SK-MEL-5 (cell line): ENCODE data around the gene TLR6. TPM values are rescaled to one million over a fixed set of nuclear protein-coding genes. Genes with fewer than 3 reads are reported as not detected.
A peak's percentile ranks its signal among the peaks of the same experiment; 100 is the strongest.

ENCODE experiments used
- DNase-seq: peaks from one replicate; pipeline ENCODE4 v3.0.0-alpha.2; 2016; ENCODE audit warnings: low read depth, low spot score
- in situ Hi-C: cut with HindIII; loops from 2 replicates; pipeline ENCODE4 v1.10.0; 2016; ENCODE audit warnings: low sequenced_read_pairs, high pct_unique_total_duplicates, low pct_unique_long_range_greater_than_20kb
- total RNA-seq: library from RNA; depleted of rRNA; stranded (reverse); fragments of >200 nt; shearing (Covaris generic); gene quantifications from 2 replicates; pipeline ENCODE4 v1.2.3, GENCODE V29; 2014

TLR6 gene
- total RNA-seq, 1 experiment from 2014 or later: 6.8 TPM

DNA sequence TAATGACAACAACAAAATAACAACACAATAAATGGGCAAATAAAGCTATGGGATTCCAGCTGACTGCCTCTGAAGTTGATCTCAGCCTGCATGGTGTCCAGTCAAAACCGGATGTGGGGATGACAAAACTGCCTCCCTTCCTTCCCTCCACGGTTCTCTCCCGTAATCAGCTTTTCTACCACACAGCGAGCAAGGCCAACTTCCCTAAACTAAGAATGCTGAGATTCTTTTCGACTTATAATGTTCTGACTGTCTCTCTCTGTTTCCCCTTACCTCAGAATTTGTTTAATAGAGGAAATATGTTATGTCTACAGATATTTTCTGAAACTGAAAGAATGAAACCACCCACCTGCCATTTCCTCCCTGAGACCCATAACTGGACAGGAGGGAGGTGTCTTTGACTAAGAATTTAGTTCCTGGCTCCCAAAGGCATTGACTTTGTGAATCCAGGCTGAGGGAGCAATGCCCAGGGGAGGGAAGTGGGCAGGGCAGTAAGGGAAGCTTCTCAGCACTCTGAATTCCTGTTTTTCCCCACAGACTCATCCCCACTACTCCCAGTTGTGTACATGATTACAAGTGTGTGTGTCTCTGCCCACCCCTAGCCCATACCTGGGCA, 51.0 kb downstream of the TLR6 start:
- in situ Hi-C loops: no loop called here
- DNase-seq: no peak

- peak; percentile 63 for DNase-seq
- in situ Hi-C loops: no loop called here
Measured at GRCh38 chr4:38804654-38805295, 51.8 kb downstream of the TLR6 start, which contains the start of gene TLR1. Gene TLR1, minus strand, starts transcription at chr4:38804791. Its CDS starts 5,960 bp downstream, at chr4:38798831.

GRCh38 chr4:38803833-38804653, 52.6 kb downstream of the TLR6 start:
- DNase-seq: no peak
- in situ Hi-C loops: no loop called here

DNA sequence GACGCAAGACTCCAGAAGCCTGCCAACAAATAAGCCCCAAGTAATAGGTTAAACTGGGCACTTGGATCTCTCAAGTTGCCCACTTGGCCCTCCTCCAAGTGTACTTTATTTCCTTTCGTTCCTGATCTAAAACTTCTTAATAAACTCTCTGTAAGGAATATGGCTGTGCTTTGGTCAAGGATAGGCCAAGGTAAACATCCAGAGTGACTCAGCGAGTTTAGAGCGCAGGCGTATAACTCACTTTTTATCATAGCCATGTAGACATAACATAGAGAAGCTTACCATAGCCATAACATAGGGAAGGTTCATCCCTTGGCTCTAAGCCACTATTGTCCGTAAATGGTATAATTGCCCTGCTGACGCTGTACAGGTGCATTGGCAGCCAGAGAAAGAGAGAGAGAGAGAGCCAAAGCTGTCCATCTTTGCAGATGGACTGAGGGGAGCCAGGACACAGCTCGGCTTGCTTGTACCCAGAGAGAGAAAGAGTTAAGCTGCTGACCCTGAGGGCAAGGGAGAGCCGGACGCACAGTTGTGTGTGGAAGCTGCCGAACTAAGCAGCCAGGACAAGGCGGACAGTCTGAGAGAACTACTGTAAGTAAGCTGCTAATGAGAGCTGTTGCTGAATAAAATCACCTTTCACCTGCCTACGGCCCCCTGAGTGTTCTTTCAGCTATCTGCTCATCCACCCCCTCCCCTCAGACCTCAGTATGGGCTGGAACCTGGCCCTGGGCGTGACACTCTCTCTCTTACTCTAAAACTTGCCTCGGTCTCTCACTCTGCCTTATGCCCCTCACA, 53.9 kb downstream of the TLR6 start:
- in situ Hi-C loops: no loop called here
- DNase-seq: no peak

- in situ Hi-C loops: no loop called here
- DNase-seq: no peak
Measured at GRCh38 chr4:38800961-38801450, 55.6 kb downstream of the TLR6 start.

GRCh38 chr4:38800366-38800765, 56.3 kb downstream of the TLR6 start:
- DNase-seq: peak; percentile 87
- in situ Hi-C loops: no loop called here

GRCh38 chr4:38795087-38795486, 61.5 kb downstream of the TLR6 start:
- in situ Hi-C loops: no loop called here
- no peak for DNase-seq

DNA sequence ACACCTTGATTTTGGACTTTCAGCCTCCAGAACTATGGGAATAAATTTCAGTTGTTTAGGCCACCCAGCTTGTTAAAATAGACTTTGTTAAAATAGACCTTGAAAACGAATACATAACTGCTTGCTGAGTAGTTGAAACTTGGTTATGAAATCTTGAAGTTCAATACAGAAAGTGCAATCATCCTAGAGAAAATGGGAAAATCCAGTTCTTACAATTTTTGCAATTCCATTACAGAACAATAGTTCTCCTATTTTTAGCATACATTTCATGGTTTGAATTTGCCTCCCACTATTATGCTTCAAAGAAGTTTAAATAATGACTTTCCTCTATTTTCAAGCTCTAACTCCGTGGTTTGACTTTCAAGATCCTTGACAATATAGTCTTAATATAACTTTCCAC, 62.6 kb downstream of the TLR6 start:
- DNase-seq: no peak
- in situ Hi-C loops: no loop called here

DNA sequence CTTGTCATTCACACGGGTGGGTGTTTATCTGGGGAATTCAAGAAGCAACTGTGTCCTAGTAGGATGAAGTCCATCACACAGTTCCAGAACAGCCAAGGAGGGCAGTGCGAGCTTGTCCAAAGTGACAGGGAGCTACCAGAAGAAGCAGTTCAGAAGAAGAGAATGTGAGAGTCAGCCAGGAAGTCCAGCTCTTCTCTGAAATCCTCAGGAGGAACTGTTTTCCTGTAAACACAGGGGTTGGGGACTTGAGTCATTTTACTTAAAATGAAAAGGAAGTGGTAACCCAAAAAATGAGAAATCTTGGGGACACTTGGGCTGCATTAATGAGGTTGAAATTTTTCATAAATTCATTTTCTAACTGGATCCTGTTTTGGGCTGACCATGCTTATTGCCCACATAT, 65.6 kb downstream of the TLR6 start:
- in situ Hi-C loops: no loop called here
- no peak for DNase-seq

DNA sequence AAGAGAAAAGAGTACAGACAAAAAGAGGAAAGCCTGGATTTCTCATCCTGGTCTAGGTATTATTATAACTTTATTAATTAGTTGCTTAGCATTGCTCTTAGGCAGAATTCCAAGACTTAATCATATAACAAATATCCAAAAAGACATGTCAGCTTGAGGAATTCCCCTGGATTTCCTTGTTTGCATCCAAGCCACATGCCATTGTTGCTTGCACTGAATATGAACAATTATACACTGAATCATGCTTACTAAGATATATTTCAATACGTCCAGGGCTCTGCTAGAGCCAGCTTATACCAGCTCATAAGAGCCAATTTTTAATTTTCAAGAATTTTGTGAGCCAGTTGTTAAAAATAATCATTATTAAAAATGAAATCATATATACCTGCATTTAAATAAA, 68.3 kb downstream of the TLR6 start:
- no peak for DNase-seq
- in situ Hi-C loops: no loop called here

GRCh38 chr4:38787693-38788092, 68.9 kb downstream of the TLR6 start:
- in situ Hi-C loops: no loop called here
- no peak for DNase-seq

GRCh38 chr4:38785901-38786402, 70.7 kb downstream of the TLR6 start:
- in situ Hi-C loops: no loop called here

DNA sequence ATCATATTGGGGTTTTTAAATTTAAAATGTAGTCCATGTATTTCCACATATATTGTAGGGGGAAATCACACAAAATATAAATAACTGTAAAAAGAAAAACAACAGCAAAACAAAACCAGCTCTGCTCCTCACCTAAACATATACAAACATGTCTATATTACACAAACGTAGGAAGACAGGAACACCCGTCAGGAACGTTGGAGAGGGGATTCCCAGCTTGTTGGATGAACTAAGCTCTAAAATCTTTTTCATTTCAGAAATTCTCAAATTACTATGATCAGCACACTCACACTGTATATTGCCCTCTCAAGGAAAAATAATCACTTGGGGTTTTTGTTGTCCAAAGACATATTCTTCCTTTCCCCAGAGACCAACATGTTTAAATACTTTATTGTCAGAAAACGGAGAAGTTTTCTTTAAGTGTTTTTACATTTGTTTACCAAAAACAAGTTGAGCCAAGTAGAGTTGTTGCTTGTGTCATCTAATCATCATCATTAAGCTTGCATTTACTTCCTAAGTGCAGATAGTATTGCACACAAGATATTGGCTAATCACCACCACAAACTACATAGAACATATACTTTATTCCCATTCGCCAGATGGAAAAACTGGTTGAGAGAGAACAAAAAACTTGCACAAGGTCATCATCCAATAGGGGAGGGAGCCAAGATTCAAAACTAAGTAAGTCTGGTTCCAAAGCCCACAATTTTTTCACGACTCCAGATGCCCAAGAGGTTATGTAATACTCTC, 71.4 kb downstream of the TLR6 start:
- no peak for DNase-seq
- in situ Hi-C loops: no loop called here

More at GRCh38 chr4:38785901-38786402, 70.7 kb downstream of the TLR6 start:
- DNase-seq: no peak

- no peak for DNase-seq
- in situ Hi-C loops: no loop called here
Measured at GRCh38 chr4:38784141-38784540, 72.5 kb downstream of the TLR6 start.

- in situ Hi-C loops: no loop called here
- DNase-seq: no peak
Measured at GRCh38 chr4:38783109-38783460, 73.5 kb downstream of the TLR6 start.

- in situ Hi-C loops: no loop called here
- peak; percentile 61 for DNase-seq
Measured at GRCh38 chr4:38782452-38783108, 74.0 kb downstream of the TLR6 start, which contains the start of gene TLR10. Gene TLR10, minus strand, starts transcription at chr4:38782990. Its CDS starts 7,400 bp downstream, at chr4:38775590.
